NT2/D1 (cell line): ENCODE results near the gene KRT27.
"Not testable (repeated sequence)": the region's sequence is repeated elsewhere in the genome, so short reads cannot be mapped to it uniquely, and the experiment has no call there.

Experiments
- DNase-seq: peaks from one replicate; pipeline ENCODE4 v3.0.0-alpha.2; 2011; ENCODE audit warnings: low read depth, low spot score
- H3K27me3 ChIP-seq: 2 replicates; pipeline ENCODE4 v1.6.0; 2011; ENCODE audit warnings: mild to moderate bottlenecking; ENCODE audit not compliant: insufficient read length, insufficient read depth
- H3K36me3 ChIP-seq: 2 replicates; pipeline ENCODE4 v1.6.1; 2011; ENCODE audit warnings: mild to moderate bottlenecking, low read length, mixed read lengths; ENCODE audit not compliant: insufficient read depth, insufficient read length
- H3K4me1 ChIP-seq: 2 replicates; pipeline ENCODE4 v1.5.1; 2011; ENCODE audit not compliant: insufficient read depth, insufficient read length
- H3K4me3 ChIP-seq: 2 replicates; pipeline ENCODE4 v1.5.1; 2011; ENCODE audit warnings: low read depth; ENCODE audit not compliant: insufficient read length
- H3K9ac ChIP-seq: 2 replicates; pipeline ENCODE4 v1.6.0; 2011; ENCODE audit warnings: low read depth; ENCODE audit not compliant: insufficient read length
- H3K9me3 ChIP-seq: 2 replicates; pipeline ENCODE4 v1.5.1; 2011; ENCODE audit warnings: mild to moderate bottlenecking, low read length; ENCODE audit not compliant: insufficient read depth
- SUZ12 ChIP-seq: IDR thresholded peaks from 2 replicates; pipeline ENCODE4 v1.6.1; 2011; ENCODE audit not compliant: insufficient read length, insufficient read depth; ENCODE audit errors: extremely low read depth
- YY1 ChIP-seq: IDR thresholded peaks from 2 replicates; pipeline ENCODE4 v1.6.1; 2011; ENCODE audit not compliant: insufficient read length, insufficient read depth
- ZNF274 ChIP-seq: IDR thresholded peaks from 2 replicates; pipeline ENCODE4 v1.6.1; 2011; ENCODE audit warnings: mild to moderate bottlenecking, low read depth, low read length

Gene KRT27

GRCh38 chr17:40817103-40817682 lies 34.8 kb upstream of the KRT27 start:
- Histone ChIP-seq H3K36me3 (peaks cover 32% of the 10 kb centered on the region), H3K4me3 (no peak overlapping the region), H3K27me3 (no peaks in the 10 kb centered on the region), H3K9me3 (no peaks in the 10 kb centered on the region), H3K4me1 (no peaks in the 10 kb centered on the region), H3K9ac (no peak overlapping the region)
- no peak for DNase-seq
- TF ChIP-seq SUZ12 (no peak), YY1 (no peak)

- Histone ChIP-seq H3K36me3 (peaks cover 26% of the 10 kb centered on the region), H3K9me3 (no peaks in the 10 kb centered on the region), H3K27me3 (no peaks in the 10 kb centered on the region), H3K4me1 (no peaks in the 10 kb centered on the region), H3K4me3 (no peak overlapping the region), H3K9ac (no peak overlapping the region)
- no peak for DNase-seq
- TF ChIP-seq ZNF274: no peak
- no peak for TF ChIP-seq SUZ12
- TF ChIP-seq YY1: no peak
Measured at GRCh38 chr17:40816569-40816968, 34.2 kb upstream of the KRT27 start.

- TF ChIP-seq SUZ12: no peak
- no peak for TF ChIP-seq ZNF274
- no peak for TF ChIP-seq YY1
- no peak for DNase-seq
- H3K4me1 ChIP-seq: no peaks in the 10 kb centered on the region
- no peaks in the 10 kb centered on the region for H3K9me3 ChIP-seq
- no peak overlapping the region for H3K9ac ChIP-seq
- no peaks in the 10 kb centered on the region for H3K27me3 ChIP-seq
- no peak overlapping the region for H3K4me3 ChIP-seq
- peaks cover 15% of the 10 kb centered on the region for H3K36me3 ChIP-seq
Measured at GRCh38 chr17:40815381-40815780, 33.0 kb upstream of the KRT27 start.

- not testable (repeated sequence) for DNase-seq, H3K27me3 ChIP-seq, H3K4me1 ChIP-seq, H3K4me3 ChIP-seq, H3K9me3 ChIP-seq, H3K9ac ChIP-seq
- H3K36me3 ChIP-seq: peaks cover 12% of the 10 kb centered on the region
Measured at GRCh38 chr17:40814657-40815056, 32.3 kb upstream of the KRT27 start.

- H3K9me3 ChIP-seq: no peaks in the 10 kb centered on the region
- no peak overlapping the region for H3K9ac ChIP-seq
- H3K4me1 ChIP-seq: no peaks in the 10 kb centered on the region
- peaks cover 12% of the 10 kb centered on the region for H3K36me3 ChIP-seq
- TF ChIP-seq SUZ12 (no peak), YY1 (no peak), ZNF274 (no peak)
- no peaks in the 10 kb centered on the region for H3K27me3 ChIP-seq
- no peak overlapping the region for H3K4me3 ChIP-seq
- DNase-seq: no peak
Measured at GRCh38 chr17:40813804-40814203, 31.5 kb upstream of the KRT27 start.

GRCh38 chr17:40812639-40813038 lies 30.3 kb upstream of the KRT27 start:
- no peaks in the 10 kb centered on the region for H3K9me3 ChIP-seq
- DNase-seq: no peak
- no peak overlapping the region for H3K4me3 ChIP-seq
- peaks cover 10% of the 10 kb centered on the region for H3K36me3 ChIP-seq
- no peak overlapping the region for H3K9ac ChIP-seq
- no peaks in the 10 kb centered on the region for H3K27me3 ChIP-seq
- TF ChIP-seq YY1 (no peak), ZNF274 (no peak), SUZ12 (no peak)
- H3K4me1 ChIP-seq: no peaks in the 10 kb centered on the region

- no peaks in the 10 kb centered on the region for H3K36me3 ChIP-seq
- TF ChIP-seq YY1: no peak
- no peak overlapping the region for H3K4me3 ChIP-seq
- no peaks in the 10 kb centered on the region for H3K4me1 ChIP-seq
- no peaks in the 10 kb centered on the region for H3K9me3 ChIP-seq
- H3K27me3 ChIP-seq: no peaks in the 10 kb centered on the region
- H3K9ac ChIP-seq: no peak overlapping the region
- no peak for DNase-seq
Measured at GRCh38 chr17:40810494-40810893, 28.1 kb upstream of the KRT27 start.

GRCh38 chr17:40809721-40810421 lies 27.5 kb upstream of the KRT27 start:
- H3K4me3 ChIP-seq: no peak overlapping the region
- no peaks in the 10 kb centered on the region for H3K36me3 ChIP-seq
- no peak for TF ChIP-seq SUZ12
- no peak for TF ChIP-seq YY1
- TF ChIP-seq ZNF274: no peak
- no peak overlapping the region for H3K9ac ChIP-seq
- no peaks in the 10 kb centered on the region for H3K9me3 ChIP-seq
- H3K4me1 ChIP-seq: no peaks in the 10 kb centered on the region
- no peak for DNase-seq
- H3K27me3 ChIP-seq: peaks cover 5% of the 10 kb centered on the region
